Right lobe of liver (tissue), 6 donors: Measurements from ENCODE around the gene KCNMA1. TPM values are rescaled to one million over a fixed set of nuclear protein-coding genes. Genes with fewer than 3 reads are reported as not detected.

Source experiments
- ATAC-seq, 4 donors: fragments of 200-7000 bp; cut with Tn5 transposase; one replicate each; pipeline ENCODE4 v1.9.1; 2020; ENCODE audit warnings: mild to moderate bottlenecking in 4 of 4, moderate library complexity in 4 of 4
- DNase-seq, 3 donors: peaks; one replicate each; pipeline ENCODE4 v3.0.0-alpha.2; 2020
- H3K27ac ChIP-seq, 3 donors: fragments of 200-600 bp; one replicate each; pipeline ENCODE4 v1.8.0; 2022
- H3K27me3 ChIP-seq, 2 donors: fragments of 200-600 bp; one replicate each; pipeline ENCODE4 v1.8.0; 2022
- H3K36me3 ChIP-seq, 4 donors: fragments of 200-600 bp; sonication (generic) in 1 of 4; one replicate each; pipeline versions ENCODE4 v1.5.1 to v1.8.0; 2017 to 2022; ENCODE audit warnings: control low read depth in 1 of 4
- H3K4me1 ChIP-seq, 4 donors: fragments of 200-600 bp; sonication (generic) in 1 of 4; one replicate each; pipeline versions ENCODE4 v1.5.1 to v1.8.0; 2017 to 2022; ENCODE audit warnings: control low read depth in 1 of 4
- H3K4me3 ChIP-seq, 3 donors: fragments of 200-600 bp; one replicate each; pipeline ENCODE4 v1.8.0; 2022
- H3K9me3 ChIP-seq, 4 donors: fragments of 200-600 bp; sonication (generic) in 1 of 4; one replicate each; pipeline versions ENCODE4 v1.5.1 to v1.8.0; 2017 to 2022; ENCODE audit warnings: control low read depth in 1 of 4
- POLR2A ChIP-seq: fragments of 450-650 bp; IDR thresholded peaks from one replicate; pipeline ENCODE4 v1.6.1; 2017; ENCODE audit warnings: antibody characterized with exemption, mild to moderate bottlenecking
- WGBS: methylation state at CpG from one replicate; pipeline ENCODE4 v1.1.6; 2018; ENCODE audit warnings: low coverage, low lambda C conversion rate; ENCODE audit not compliant: insufficient coverage; ENCODE audit errors: missing lambda C conversion rate; 5-methylcytosine and 5-hydroxymethylcytosine counted together
- intact Hi-C, 2 donors: fragments of 100-400 bp; cut with DNase I; formaldehyde crosslinking; loops; one replicate each; pipeline versions ENCODE4 v1.11.2 to v1.14.1; 2022
- total RNA-seq, 6 experiments: library from RNA; depleted of rRNA in 2 of 6; stranded (reverse); fragments of >200 nt in 2 of 6; fragmentation: NEBNext Ultra II Directional in 3 of 6; extraction: Animal tissue kit (Norgen Biotek cat#: 25700) in 3 of 6; gene quantifications; one replicate each; pipeline versions ENCODE4 v1.1.0 to v1.2.4, GENCODE V29; 2016 to 2023
- TF ChIP-seq, protein P1 (sequence below), 4 donors: fragments of 200-600 bp in 3 of 4; fragments of 450-650 bp in 1 of 4; IDR thresholded peaks; one replicate each; pipeline versions ENCODE4 v1.5.1 to v1.8.0; 2016 to 2022; ENCODE audit warnings: antibody characterized with exemption in 4 of 4, mild to moderate bottlenecking in 2 of 4
- donor health status: DM: no; HTN: yes; CAD: no.
- donor health status: DM: no; HTN: no; CAD: no.
- donor health status: DM: no; HTN: no; CAD: no.
- donor health status: DM: no; HTN: yes; CAD: no.
- donor health status: DM: no; HTN: yes; CAD: no.

The KCNMA1 gene
- total RNA-seq, 6 experiments from 2014 or later: 5.7 to 48.0 (median 15.1) TPM

DNA sequence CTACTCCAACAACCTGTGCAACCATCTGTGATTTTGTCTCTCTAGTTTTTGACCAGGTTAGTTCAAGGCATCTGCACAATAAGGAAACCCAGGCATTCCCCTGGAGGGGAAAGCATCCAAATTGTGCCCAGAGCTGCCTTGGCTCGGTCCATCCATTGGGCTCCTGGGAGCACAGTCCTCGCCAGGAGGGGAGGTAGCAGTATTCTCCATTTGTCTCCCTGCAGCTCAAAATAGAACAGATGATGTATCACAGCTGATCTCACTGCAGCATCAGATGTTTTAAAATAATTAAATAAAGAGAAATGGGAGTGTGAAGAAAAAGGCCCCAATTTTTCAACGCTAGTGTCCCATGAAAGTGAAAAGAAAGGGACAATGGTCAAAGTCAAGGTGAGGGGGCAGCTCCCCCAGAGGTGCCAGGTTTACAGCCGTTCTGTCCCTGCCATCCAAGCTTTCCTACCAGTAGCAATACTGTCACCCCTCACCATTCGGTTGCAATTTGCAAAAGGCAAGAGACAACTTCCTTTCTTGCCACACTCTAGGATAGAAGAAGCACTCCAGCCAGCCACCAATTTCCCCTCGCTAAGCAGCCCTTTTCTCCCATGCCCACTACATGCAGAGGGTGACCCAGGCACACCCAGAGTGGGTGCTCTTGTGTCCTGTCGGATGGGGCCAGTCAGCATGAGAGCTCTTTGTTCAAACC is 43.7 kb downstream of the KCNMA1 start:
- Histone ChIP-seq H3K4me3 (no peak overlapping the region), H3K4me1 (no peaks in the 10 kb centered on the region), H3K27ac (no peak overlapping the region), H3K36me3 (no peaks in the 10 kb centered on the region), H3K27me3 (no peaks in the 10 kb centered on the region), H3K9me3 (no peaks in the 10 kb centered on the region)
- intact Hi-C loops: no loop called here
- TF ChIP-seq POLR2A: no peak
- TF ChIP-seq, protein P1, sequence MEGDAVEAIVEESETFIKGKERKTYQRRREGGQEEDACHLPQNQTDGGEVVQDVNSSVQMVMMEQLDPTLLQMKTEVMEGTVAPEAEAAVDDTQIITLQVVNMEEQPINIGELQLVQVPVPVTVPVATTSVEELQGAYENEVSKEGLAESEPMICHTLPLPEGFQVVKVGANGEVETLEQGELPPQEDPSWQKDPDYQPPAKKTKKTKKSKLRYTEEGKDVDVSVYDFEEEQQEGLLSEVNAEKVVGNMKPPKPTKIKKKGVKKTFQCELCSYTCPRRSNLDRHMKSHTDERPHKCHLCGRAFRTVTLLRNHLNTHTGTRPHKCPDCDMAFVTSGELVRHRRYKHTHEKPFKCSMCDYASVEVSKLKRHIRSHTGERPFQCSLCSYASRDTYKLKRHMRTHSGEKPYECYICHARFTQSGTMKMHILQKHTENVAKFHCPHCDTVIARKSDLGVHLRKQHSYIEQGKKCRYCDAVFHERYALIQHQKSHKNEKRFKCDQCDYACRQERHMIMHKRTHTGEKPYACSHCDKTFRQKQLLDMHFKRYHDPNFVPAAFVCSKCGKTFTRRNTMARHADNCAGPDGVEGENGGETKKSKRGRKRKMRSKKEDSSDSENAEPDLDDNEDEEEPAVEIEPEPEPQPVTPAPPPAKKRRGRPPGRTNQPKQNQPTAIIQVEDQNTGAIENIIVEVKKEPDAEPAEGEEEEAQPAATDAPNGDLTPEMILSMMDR (IDR thresholded peaks at IDR 0.05): no peak
- 87% methylated on average over 6 of the region's 7 CpGs for WGBS
- ATAC-seq (peak in 3 of 4 donors; percentile 28 to 58 (median 38)), DNase-seq (no peak)

DNA sequence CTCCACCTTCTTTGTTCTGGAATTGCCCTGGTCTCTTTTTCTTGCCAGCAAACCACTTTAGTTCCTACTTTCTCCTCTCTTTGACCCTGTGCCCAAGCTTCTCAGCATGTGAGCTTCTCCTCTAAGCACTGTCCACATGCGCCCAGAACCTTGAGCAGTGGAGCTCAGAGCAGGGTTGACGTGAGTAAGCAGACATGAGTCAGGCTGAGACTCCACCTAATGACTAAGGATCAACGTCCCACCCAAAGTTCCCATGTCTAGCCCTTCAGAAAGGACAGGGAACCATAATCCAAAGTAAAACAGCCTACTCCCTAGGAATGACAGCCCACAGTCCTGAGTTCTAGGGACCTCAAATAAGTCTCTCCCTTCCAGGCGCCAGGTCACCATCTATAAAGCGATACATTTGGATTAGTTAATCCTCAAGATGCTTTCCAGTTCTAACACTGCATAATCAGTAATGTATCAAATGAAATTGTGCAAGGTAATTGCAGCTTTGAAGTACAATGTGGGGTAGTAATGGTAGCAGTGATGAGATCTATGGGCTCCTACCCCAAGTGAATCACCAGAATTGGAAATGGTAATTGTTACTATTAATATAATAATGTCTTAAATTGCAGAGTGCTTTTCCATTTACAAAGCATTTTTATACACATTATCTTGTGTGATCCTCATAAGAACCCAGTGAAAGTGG is 44.5 kb downstream of the KCNMA1 start:
- 90% methylated on average over 5 of the region's 5 CpGs for WGBS
- no peak overlapping the region for H3K4me3 ChIP-seq
- intact Hi-C loops: no loop called here
- peaks cover 0 to 2% (median 0%) of the 10 kb centered on the region in 4 donors for H3K4me1 ChIP-seq
- ATAC-seq (peak; percentile 38 to 71 (median 51)), DNase-seq (no peak)
- H3K27me3 ChIP-seq: no peaks in the 10 kb centered on the region
- H3K9me3 ChIP-seq: no peaks in the 10 kb centered on the region
- no peak overlapping the region for H3K27ac ChIP-seq
- no peaks in the 10 kb centered on the region for H3K36me3 ChIP-seq
- TF ChIP-seq, protein P1 (IDR thresholded peaks at IDR 0.05): no peak

- no peak for TF ChIP-seq POLR2A
- TF ChIP-seq, protein P1 (IDR thresholded peaks at IDR 0.05): no peak
- 79% methylated on average over 3 of the region's 4 CpGs for WGBS
- Histone ChIP-seq H3K27me3 (no peaks in the 10 kb centered on the region), H3K9me3 (no peaks in the 10 kb centered on the region), H3K27ac (no peak overlapping the region), H3K4me3 (no peak overlapping the region), H3K36me3 (no peaks in the 10 kb centered on the region), H3K4me1 (peaks cover 0 to 7% (median 0%) of the 10 kb centered on the region in 4 donors)
- intact Hi-C loops: no loop called here
- ATAC-seq: peak in 2 of 4 donors; percentile 14
- no peak for DNase-seq
Measured at GRCh38 chr10:77592510-77592909, 45.1 kb downstream of the KCNMA1 start.

- no peaks in the 10 kb centered on the region for H3K9me3 ChIP-seq
- no peak overlapping the region for H3K27ac ChIP-seq
- no peaks in the 10 kb centered on the region for H3K36me3 ChIP-seq
- no peak for TF ChIP-seq POLR2A
- TF ChIP-seq, protein P1 (IDR thresholded peaks at IDR 0.05): no peak
- intact Hi-C loops: no loop called here
- H3K4me1 ChIP-seq: peaks cover 0 to 19% (median 0%) of the 10 kb centered on the region in 4 donors
- ATAC-seq (no peak), DNase-seq (no peak)
- 80% methylated on average over 1 of the region's 3 CpGs for WGBS
- no peak overlapping the region for H3K4me3 ChIP-seq
- H3K27me3 ChIP-seq: no peaks in the 10 kb centered on the region
Measured at GRCh38 chr10:77591238-77591880, 46.2 kb downstream of the KCNMA1 start.
